GM18909 (cell line): ENCODE results near the gene NLK.

Experiments used
- ATAC-seq: cut with Tn5 transposase; IDR thresholded peaks from one replicate; pipeline ENCODE4 v1.9.1; 2021; ENCODE audit warnings: mild to moderate bottlenecking; ENCODE audit not compliant: unreplicated experiment, poor library complexity

Gene NLK

GRCh38 chr17:28101919-28102318 is 59.4 kb downstream of the NLK start:
- ATAC-seq: no peak

- ATAC-seq: no peak
Measured at GRCh38 chr17:28105501-28105900, 63.0 kb downstream of the NLK start.

GRCh38 chr17:28110184-28110583 is 67.7 kb downstream of the NLK start:
- no peak for ATAC-seq

GRCh38 chr17:28112181-28112580 is 69.7 kb downstream of the NLK start:
- ATAC-seq: no peak

- ATAC-seq: no peak
Measured at GRCh38 chr17:28112606-28113005, 70.1 kb downstream of the NLK start.

- no peak for ATAC-seq
Measured at GRCh38 chr17:28113269-28113668, 70.8 kb downstream of the NLK start.

GRCh38 chr17:28115046-28115445 is 72.6 kb downstream of the NLK start:
- ATAC-seq: no peak

GRCh38 chr17:28117304-28117703 is 74.8 kb downstream of the NLK start:
- no peak for ATAC-seq

GRCh38 chr17:28118362-28118761 is 75.9 kb downstream of the NLK start:
- ATAC-seq: no peak

GRCh38 chr17:28119046-28119445 is 76.6 kb downstream of the NLK start:
- ATAC-seq: no peak

GRCh38 chr17:28119560-28119959 is 77.1 kb downstream of the NLK start:
- no peak for ATAC-seq

- no peak for ATAC-seq
Measured at GRCh38 chr17:28120766-28121165, 78.3 kb downstream of the NLK start.

GRCh38 chr17:28124962-28125361 is 82.5 kb downstream of the NLK start:
- ATAC-seq: no peak

- ATAC-seq: no peak
Measured at GRCh38 chr17:28125526-28126378, 83.3 kb downstream of the NLK start.

GRCh38 chr17:28127196-28127595 is 84.7 kb downstream of the NLK start:
- ATAC-seq: no peak

- ATAC-seq: no peak
Measured at GRCh38 chr17:28128779-28129178, 86.3 kb downstream of the NLK start.

- no peak for ATAC-seq
Measured at GRCh38 chr17:28130472-28130871, 88.0 kb downstream of the NLK start.

GRCh38 chr17:28131599-28131998 is 89.1 kb downstream of the NLK start:
- ATAC-seq: no peak

GRCh38 chr17:28133562-28133970 is 91.1 kb downstream of the NLK start:
- no peak for ATAC-seq

- ATAC-seq: no peak
Measured at GRCh38 chr17:28136923-28137322, 94.4 kb downstream of the NLK start.

- no peak for ATAC-seq
Measured at GRCh38 chr17:28139822-28140221, 97.3 kb downstream of the NLK start.

- no peak for ATAC-seq
Measured at GRCh38 chr17:28141313-28141712, 98.8 kb downstream of the NLK start.
